GM13976 (cell line): ENCODE results near the gene FAM193B.

Source experiments
- DNase-seq: peaks from one replicate; pipeline ENCODE4 v3.0.0; 2012; ENCODE audit warnings: low spot score
- in situ Hi-C: fragments of 300-500 bp; cut with MboI; formaldehyde crosslinking; loops from one replicate; pipeline ENCODE4 v1.12.0; 2022; ENCODE audit warnings: low sequenced_read_pairs, mixed read lengths, inconsistent platforms; ENCODE audit not compliant: unreplicated experiment
- TF ChIP-seq, protein P1 (sequence below): IDR thresholded peaks from 2 replicates; pipeline ENCODE4 v1.5.1; 2012; ENCODE audit warnings: borderline replicate concordance, mild to moderate bottlenecking; ENCODE audit not compliant: insufficient read depth; ENCODE audit errors: extremely low read depth, missing control alignments, control extremely low read depth

Gene FAM193B

DNA sequence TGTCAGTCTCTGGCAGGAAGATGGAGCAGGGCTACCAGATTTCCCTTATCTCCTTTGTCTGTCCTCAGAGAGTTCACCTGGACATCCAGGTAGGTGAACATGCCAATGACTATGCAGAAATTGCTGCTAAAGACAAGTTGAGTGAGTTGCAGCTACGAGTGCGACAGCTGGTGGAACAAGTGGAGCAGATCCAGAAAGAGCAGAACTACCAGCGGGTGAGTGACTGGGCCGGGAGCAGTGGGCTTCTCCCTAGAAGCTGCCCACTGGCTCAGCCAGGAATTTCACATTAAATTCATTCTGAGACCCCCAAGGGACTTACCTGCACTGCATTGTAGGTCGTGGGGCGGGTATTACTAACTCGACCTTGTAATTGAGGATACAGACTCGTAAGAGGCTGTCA, 39.7 kb upstream of the FAM193B start:
- TF ChIP-seq, protein P1, sequence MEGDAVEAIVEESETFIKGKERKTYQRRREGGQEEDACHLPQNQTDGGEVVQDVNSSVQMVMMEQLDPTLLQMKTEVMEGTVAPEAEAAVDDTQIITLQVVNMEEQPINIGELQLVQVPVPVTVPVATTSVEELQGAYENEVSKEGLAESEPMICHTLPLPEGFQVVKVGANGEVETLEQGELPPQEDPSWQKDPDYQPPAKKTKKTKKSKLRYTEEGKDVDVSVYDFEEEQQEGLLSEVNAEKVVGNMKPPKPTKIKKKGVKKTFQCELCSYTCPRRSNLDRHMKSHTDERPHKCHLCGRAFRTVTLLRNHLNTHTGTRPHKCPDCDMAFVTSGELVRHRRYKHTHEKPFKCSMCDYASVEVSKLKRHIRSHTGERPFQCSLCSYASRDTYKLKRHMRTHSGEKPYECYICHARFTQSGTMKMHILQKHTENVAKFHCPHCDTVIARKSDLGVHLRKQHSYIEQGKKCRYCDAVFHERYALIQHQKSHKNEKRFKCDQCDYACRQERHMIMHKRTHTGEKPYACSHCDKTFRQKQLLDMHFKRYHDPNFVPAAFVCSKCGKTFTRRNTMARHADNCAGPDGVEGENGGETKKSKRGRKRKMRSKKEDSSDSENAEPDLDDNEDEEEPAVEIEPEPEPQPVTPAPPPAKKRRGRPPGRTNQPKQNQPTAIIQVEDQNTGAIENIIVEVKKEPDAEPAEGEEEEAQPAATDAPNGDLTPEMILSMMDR, result no peak
- no peak for DNase-seq
- in situ Hi-C loops, result no loop called here

DNA sequence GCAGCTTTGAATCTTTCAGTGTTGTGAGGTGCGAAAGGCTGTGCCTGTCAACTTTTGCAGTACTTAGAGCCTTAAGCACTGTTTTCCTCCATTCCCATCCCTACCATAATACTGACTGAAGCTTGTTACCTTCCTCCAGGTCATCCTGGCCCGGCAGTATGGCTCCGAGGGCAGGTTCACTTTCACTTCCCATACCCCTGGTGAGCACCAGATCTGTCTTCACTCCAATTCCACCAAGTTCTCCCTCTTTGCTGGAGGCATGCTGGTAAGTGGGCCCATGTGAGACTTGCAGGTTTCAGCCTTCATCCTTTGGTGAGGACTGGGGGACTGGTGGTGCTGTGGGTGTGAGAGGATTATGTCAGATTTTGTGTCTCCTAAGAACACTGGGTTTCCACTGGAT, 39.1 kb upstream of the FAM193B start:
- TF ChIP-seq, protein P1, result no peak
- in situ Hi-C loops, result no loop called here
- no peak for DNase-seq

DNA sequence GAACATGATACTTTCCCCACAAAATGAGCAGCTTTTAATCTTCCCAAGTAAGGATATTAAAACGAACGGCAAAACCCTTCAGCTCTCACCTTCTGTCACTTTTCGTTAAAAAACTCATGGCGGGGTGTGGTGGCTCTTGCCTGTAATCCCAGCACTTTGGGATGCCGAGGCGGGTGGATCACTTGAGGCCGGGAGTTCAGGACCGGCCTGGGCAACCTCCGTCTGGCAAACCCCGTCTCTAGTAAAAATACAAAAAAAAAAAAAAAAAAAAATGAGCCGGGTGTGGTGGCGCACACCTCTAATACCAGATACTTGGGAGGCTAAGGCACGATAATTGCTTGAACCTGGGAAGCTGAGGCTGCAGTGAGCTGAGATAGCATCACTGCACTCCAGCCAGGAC, 38.5 kb upstream of the FAM193B start:
- TF ChIP-seq, protein P1, result no peak
- no peak for DNase-seq
- in situ Hi-C loops, result no loop called here

DNA sequence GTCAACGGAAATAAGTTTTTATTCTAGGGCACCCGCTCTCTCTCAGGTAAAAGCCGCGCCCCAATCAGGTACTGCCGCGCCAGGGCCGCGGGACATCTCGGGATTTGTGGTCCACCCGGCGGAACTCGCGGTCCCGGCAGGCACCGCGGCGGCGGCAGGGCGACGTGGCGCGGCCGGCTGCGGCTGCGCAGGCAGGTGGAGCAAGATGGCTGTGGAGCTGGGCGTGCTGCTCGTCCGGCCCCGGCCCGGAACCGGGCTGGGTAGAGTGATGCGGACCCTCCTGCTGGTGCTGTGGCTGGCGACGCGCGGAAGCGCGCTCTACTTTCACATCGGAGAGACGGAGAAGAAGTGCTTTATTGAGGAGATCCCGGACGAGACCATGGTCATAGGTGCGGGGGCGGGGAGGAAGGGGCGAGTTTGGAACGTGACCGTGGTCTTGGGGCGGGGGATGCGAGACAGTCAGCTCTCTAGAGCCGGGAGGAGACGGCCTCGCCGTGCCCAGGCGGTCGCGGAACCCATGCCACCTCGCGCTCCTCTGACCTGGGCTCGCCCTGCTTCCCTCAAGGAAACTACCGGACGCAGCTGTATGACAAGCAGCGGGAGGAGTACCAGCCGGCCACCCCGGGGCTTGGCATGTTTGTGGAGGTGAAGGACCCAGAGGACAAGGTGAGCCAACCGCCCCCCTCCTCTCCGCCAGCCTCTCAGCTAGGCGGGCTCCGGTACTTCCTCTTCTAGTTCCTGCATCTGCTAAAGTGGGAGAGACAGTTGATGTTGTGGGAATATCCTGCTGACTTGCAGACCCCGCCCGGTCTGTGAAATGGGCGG, 37.9 kb upstream of the FAM193B start, which contains the start of gene TMED9:
Gene TMED9 (plus strand): TSS at position 194 of the 825 bp plus-strand sequence. CDS start 12 bp downstream, at position 206.
- TF ChIP-seq, protein P1, result peak; percentile 6
- in situ Hi-C loops, result no loop called here
- peak; percentile 94 for DNase-seq

DNA sequence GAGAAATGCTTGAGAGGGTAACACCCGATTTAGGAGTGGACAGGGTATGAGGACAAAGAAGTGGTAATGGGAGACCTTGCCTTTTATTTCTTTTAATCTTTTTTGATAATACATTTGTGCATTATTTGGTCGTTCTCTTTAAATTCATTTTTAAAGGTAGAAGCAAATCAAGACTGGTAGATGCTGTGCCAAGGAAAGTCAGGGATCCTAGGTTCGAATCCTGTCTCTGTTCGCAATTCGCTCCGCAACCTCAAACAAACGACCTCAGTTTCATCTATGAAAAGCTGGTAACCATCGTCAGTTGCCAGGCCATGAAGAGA, 37.3 kb upstream of the FAM193B start:
- TF ChIP-seq, protein P1, result no peak
- in situ Hi-C loops, result no loop called here
- DNase-seq, result no peak

DNA sequence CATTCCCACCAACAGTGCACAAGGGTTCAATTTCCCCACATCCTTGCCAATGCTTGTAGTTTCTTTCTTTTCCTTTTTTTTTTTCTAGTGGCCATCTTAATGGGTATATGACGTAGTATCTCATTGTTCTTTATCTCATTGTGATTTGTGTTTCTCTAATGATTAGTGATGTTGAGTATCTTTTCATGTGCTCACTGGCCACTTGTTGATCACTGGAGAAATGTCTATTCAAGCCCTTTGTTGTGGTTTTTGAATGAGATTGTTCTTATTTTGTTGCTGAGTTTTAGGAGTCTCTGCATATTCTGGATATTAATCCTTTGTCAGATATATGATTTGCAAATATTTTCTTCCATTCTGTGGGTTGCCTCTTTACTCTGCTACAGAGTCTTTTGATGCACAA, 36.0 kb upstream of the FAM193B start:
- DNase-seq, result no peak
- TF ChIP-seq, protein P1, result no peak
- in situ Hi-C loops, result no loop called here

DNA sequence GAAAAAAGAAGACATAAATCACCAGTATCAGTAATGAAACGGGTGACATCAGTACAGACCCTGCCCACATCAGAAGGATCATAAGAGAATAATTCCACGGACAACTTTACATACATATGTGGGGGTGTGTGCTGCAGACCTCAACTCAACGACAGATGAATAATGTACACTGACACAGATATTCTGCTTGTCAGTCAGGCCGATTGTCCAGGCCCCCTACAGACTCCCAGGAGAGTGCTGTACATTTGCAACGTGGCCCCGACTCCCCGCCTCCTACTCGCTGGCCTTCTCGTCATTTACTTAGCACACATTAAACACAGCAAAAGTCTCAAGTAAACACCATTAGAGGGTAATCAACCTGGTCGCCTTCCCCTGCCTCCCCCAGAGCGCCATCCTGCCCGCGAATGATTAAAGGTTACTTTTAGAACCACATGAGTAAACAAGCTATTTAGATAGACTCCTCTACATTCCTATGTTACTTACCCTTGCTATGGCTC, 34.1 kb upstream of the FAM193B start:
- DNase-seq, result no peak
- in situ Hi-C loops, result no loop called here
- TF ChIP-seq, protein P1, result no peak
